Measurements from ENCODE around the gene PCARE.

DNA sequence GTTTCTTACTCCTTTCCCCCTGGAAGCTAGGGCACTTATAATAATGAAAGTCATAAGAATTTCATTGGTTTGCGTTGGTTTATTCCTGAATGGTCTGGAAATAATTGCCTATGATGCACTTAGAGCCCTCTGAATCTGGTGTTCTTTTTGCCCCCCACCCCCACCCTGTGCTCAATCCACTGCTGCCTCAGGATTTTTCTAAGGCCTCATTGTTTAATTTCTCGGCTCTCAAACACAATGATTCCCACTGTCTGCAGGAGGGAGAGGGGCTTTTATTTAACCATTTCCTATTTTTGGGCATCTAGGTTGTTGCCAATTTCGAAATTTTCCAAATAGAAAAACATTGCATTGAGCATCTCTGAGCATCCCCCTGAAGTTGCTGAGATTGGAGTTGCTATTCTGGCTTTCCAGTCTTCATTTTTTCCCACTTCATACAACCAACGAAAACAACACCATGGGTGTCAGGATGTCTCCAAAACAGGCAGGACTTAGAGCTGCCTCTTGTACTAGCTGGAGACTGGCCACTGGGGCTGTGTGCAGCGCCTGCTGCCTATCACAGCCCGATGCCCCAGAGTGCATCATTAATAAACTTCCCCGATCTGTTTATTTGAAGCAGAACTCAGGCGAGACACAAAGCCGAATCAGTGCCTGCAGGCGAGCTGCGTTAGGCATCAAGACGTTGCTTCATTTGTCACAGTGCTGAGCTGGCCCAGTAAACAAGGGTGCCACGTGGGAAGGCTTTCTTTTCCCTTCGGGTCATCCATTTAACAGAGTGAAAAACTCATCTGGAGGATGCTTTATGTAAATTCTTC is 1.8 kb upstream of the PCARE start:
- TF ChIP-seq, protein P1, sequence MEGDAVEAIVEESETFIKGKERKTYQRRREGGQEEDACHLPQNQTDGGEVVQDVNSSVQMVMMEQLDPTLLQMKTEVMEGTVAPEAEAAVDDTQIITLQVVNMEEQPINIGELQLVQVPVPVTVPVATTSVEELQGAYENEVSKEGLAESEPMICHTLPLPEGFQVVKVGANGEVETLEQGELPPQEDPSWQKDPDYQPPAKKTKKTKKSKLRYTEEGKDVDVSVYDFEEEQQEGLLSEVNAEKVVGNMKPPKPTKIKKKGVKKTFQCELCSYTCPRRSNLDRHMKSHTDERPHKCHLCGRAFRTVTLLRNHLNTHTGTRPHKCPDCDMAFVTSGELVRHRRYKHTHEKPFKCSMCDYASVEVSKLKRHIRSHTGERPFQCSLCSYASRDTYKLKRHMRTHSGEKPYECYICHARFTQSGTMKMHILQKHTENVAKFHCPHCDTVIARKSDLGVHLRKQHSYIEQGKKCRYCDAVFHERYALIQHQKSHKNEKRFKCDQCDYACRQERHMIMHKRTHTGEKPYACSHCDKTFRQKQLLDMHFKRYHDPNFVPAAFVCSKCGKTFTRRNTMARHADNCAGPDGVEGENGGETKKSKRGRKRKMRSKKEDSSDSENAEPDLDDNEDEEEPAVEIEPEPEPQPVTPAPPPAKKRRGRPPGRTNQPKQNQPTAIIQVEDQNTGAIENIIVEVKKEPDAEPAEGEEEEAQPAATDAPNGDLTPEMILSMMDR (IDR thresholded peaks at IDR 0.05; ENCODE audit: poor library complexity, severe bottlenecking): no peak
- no peak for TF ChIP-seq TAF1 (IDR thresholded peaks at IDR 0.05; ENCODE audit: low read depth)
- no peak for TF ChIP-seq MXI1 (conservative IDR thresholded peaks at IDR 0.05; ENCODE audit: poor library complexity, severe bottlenecking)

Measured in neural cell (in vitro differentiated cells).